HG03108 (cell line): Measurements from ENCODE around the gene CYTH2.

Source experiments
- ATAC-seq: cut with Tn5 transposase; IDR thresholded peaks from one replicate; pipeline ENCODE4 v1.9.1; 2021; ENCODE audit warnings: moderate library complexity; ENCODE audit not compliant: unreplicated experiment

The CYTH2 gene

DNA sequence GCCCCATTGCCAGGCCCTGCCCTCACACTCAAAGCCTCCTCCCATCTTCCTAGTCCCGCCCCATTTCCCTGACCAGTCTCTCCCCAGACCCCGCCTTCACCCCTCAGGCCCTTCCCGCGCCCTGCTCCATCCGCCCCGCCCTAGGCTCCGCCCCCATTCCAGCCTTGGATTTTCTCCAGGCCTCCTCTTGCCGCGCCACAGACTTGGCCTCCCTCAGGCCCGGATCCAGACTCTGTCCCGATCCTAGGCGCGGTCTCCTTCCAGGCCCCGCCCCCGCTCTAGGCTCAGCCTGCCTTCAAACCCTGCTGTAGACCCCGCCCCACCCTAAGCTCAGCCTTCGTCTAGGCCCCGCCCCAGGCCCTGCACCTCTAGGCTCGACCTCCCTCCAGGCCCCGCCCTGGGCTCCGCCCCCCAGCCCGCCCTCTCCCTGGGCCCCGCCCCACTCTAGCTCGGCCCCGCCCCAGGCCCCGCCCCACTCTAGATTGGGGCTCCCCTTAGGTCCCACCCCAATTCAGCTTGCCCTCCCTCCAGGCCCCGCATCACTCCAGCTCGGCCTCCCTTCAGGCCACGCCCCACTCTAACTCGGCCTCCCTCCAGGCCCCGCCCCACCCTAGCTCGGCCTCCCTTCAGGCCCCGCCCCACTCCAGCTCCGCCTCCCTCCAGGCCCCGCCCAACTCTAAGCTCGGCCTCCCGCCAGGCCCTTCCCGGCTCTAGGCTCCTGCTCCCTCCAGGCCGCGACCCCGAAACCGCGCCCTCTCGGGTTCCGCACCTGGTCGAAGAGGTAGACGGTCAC is 24.0 kb downstream of the CYTH2 start:
- peak; percentile 50 for ATAC-seq

DNA sequence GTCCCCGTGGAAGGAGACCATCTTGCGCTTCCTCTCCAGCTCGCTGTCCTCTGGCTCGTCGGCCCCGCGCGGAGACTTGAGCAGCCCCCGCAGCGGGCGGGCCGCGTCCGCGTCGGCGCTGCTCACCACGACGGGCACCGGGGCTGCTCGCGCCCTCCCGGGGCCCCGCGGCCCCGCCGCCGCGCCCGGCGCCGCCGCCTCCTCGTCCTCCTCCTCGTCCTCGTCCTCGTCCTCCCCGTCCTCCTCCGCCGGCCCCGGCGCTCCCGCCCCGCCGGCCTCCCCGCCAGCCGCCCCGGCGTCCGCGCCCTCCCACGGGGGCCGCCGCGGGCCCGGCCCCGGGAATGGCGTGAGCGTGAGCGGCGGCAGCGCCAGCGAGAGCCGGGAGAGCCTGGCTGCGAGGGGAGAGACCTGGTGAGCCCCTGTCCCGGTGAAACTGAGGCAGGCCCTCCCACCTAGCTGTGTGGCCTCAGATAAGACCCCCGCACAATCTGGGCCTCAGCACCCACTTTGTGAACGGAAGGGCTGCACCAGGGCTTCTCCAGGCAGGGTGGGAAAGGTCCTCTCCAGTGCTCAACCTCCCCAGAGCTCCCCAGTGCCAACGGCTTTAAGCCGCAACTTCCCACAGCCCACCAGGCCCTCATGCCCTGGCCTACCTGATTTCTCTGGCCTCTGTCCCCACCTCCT is 24.7 kb downstream of the CYTH2 start:
- ATAC-seq = no peak

DNA sequence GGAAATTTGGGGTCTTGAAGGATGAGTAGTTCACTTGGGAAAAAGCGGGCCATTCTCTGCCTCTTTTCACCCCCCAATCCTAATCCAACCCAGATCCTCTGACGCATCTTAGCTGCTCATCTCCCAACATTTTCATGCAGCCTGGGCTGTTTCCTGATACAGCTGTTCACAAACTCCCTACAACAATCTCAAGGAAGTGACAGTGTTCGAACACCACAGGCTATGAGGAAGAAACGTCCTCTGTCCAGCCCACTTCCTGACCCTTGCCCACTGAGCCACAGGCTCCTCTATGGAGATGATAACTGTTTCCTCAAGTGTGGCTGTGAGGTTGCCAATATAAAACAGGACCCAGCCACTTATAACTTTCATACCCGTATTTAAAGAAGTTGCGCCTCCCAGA is 26.2 kb downstream of the CYTH2 start:
- no peak for ATAC-seq

DNA sequence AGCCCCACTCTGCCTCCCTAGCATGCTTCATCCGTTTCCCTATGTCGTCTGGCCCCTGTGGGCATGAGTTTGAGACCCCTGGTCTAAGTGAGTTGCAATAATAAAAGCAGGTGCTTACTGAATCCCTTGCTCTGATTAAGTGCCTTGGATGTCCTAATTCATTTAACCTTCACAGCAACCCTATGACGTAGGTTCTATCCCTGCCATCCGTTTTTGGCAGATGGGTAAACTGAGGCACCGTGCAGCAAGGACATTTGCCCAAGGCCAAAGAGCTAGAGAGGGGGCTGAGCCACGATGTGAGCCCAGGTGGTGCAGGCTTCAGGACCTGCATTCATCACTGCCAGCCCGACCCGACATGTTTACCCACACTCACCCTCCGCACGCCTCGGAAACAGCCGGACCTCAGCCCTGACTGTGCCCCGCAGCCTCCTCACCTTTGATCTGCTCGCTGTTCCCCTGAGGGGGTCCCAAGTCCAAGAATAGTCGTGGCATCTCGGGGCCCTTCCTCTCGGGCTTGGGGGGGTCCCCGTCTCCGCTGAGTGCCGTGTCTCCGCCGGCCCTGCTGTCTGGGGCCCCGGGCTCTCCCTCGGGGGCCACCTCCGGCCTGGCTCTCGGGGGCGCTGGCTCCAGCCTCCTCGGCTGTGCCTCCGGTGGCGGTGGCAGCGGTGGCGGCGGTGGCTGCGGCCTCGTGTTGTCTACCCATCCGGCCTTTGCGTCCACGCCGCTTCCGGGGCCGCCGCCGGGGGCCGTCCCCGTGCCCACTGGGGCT is 28.0 kb downstream of the CYTH2 start:
- no peak for ATAC-seq

DNA sequence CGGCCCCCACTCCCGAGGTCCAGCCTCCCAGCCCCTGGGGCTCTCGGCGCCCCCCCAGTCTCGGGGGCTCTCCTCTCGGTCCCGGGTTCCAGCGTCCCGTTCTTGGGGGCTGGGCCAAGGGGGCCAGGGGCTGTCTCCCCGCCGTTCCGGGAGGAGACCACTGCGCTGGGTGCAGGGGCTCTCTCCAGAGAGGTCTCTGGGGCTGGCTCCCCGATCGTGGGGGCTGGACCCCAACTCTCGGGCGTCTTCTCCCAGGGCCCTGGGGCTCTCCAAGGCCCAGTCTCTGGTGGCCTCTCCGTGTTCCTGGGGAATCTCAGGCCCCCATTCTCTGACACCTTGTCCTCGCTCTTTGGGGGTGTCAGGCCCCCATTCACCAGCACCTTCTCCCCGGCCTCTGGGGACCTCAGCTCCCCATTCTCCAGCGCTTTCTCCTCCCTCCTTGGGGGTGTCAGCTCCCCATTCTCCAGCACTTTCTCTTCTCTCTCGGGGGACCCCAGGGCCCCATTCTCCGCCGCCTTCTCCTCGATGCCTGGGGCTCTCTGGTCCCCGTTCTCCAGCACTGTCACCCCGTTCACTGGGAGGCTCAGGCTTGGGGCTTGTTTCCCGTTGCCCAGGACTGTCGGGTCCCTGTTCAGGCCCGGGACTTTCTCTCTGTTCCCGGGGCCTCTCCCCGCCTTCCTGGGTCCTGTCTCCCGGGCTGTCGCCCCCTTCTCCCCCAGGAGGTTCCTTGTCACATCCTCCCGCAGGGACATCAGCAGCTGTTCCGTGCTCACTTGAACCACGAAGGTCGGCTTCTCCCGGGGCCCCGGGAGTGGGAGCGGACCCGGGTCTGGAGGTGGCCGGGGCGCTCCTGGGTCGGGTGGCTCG is 28.8 kb downstream of the CYTH2 start:
- ATAC-seq = no peak

DNA sequence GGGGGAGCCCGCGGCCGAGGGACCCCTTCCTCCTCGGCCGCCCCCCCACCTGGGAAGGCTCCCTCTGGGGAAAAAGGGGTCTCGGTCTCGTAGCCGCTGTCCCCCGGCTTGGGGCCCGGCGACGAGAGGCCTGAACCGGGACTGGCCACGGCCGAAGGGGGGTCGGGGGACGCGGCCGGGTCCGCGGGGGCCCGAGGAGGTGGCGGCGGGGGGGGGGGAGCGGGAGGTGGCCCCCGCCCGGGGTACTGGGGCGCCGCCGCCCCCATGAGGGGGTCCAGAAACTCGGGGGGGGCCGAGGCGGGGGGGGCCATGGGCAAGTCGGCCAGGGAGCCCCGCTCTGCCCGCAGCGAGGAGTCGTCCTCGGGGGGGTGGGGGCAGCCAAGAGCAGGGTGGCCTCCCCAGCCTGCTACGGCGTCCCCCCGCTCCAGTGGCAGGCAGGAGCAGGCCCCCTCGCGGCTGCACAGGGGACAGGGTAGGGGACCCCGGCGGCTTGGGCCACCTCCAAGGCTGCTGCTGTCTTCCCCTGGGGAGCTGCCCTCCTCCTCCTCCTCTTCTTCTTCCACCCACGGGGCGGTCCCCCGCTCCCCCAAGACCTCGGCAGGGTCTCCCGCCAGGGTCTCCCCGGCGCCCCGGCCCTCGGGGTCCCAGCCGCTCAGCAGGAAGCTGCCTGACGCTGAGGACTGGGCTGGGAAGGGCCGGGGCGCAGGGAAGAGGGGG is 29.6 kb downstream of the CYTH2 start:
- no peak for ATAC-seq

DNA sequence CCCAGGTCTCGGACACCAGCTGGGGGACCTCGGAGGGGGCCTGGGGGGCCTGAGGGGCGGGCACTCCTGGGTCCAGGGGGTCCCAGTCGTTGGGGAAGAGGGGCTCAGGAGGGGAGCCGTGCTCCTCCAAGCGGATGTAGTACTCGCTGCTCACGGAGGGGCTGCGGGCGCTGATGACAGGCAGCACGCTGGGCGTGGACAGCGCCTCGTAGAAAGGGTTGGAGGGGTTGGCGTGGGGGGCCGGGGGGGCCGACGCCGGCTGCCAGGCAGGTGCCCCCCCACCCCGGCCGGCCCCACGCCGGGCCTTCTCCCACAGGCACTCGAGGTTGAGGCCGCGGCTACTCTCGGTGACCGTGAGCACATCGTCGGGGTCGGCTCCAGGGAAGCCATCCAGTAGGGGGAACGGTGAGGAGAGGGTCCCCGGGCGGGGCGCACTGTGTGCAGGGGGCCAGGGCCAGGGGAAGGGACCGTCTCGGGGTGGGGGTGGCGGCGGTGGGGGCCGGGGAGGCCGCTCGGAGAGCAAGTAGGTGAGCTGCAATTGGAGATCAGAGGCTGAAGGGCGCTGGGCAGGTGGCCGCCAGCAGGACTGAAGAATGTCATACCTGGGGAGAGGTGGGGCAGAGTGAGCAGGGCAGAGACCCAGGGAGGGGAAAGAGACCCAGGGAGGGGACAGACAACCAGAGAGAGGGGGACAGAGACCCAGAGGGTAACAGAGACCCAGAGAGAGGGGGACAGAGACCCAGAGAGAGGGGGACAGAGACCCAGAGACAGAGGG is 30.3 kb downstream of the CYTH2 start:
- no peak for ATAC-seq

DNA sequence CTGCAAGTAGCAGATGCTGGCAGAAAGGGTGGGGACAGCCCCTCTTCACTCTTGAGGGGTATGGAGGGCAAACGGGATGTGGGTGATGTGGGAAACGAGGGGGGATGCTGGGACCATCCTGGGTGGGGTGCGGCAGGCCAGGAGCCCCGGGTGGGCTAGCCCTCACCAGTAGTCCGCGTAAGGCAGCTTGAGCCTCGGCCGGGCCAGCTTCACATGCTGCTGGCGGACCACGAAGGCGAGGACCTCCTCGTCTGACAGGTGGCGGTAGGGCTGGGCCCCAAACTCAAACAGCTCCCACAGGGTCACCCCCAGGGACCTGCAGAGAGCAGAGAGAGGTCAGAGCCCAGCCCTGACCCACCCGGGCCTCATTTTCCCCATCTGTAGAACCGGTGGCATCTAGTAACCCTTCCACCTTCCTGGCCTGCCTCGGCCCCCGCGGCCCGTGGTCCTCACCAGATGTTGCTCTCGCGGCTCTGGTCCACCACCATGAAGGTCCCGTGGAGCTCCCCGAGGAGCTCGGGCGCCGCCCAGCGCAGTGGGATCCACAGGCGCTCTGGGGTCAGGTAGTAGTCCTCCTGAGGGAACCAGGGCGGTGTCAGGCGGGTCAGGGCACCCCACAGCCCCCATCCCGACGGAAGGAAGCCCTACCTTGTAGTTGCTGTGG is 31.8 kb downstream of the CYTH2 start:
- ATAC-seq = no peak

DNA sequence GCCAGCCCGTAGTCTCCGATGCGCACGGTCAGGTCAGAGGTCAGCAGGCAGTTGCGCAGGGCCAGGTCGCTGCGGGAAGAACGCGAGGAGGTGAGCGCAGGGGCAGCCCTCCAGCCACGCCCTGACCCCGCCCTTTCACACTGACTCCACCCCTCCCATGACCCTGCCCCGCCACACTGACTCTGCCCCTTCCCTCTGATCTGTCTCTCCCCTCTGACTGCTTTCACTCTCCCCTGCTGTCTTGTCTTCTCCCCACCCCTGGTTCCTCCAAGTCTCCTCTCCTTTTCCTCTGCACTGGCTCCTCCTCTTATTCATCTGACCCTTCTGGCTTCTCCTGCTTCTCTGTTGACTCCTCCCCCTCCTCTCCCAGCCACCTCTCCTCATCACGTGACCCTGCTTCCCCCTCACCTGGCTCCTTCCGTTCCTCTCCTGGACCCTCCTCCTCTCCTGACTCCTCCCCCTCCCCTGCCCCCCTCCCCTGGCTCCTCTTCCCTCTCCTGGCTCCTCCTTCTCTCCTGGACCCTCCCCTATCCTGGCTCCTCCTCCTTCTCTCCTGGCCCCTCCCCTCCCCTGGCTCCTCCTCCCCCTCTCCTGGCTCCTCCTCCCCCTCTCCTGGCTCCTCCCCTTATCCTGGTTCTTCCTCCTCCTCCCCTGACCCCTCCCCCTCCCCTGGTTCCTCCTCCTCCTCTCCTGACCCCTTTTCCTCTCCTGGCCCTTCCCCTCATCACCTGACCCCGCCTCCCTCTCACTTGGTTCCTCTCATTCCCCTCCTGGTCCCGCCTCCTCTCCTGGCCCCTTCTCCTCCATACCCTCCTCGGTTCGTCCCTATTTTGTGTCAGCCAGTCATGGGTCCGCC is 32.6 kb downstream of the CYTH2 start:
- ATAC-seq = no peak

DNA sequence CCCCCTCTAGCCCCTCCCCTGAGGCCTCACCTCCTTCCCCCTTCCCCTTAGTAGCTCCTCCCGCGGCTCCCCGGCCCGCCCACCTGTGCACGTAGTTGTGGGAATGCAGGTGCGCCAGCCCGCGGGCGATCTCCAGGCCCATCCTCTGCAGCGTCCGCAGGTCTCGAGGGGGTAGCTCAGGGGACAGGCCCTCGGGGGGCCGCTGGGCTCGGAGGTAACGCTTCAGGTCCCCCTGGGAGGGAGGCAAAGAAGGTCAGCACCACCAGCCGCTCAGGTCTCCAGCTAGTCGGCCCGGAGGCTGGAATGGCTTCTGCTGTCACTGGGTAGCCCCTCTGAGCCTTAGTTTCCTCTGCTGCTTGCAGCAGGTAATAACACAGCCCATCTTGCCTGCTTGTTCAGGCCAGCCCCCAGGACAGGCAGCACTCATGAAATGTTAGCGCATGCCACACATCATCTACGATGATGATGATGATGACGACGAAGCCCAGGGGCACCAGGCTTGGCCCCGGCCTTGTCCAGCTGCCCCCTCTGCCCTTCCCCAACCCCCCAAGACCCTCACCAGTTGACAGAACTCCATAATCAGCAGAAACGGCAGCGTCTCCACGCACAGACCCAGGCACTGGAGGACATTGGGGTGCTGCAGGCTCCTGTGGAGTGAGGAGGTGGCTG is 33.3 kb downstream of the CYTH2 start:
- no peak for ATAC-seq

DNA sequence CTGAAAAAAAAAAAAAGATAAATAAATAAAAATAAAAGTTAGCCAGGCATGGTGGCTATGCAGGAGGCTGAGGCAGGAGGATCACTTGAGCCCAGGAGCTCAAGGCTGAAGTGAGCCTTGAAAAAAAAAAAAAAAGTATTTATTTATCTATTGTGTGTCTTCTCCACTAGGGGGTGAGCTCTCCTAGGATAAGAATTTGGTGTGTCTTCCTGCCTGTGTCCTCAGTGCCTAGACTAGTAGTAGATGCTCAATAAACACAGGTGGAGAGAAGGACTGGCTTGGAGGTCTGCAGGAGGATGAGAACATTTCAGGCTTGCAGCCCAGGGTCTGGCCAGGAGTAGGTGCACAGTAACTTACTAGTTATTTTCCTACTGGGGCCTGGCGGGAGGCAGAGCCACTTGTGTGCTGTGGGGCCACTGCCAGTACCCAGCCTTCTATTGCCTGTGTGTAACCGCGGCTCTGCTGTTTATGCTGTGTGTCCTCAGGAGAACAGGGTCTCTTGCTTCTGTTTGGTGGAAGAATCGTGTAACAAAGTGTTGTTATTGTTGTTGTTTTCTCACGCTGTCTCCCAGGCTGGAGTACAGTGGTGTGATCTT is 37.1 kb downstream of the CYTH2 start:
- no peak for ATAC-seq

DNA sequence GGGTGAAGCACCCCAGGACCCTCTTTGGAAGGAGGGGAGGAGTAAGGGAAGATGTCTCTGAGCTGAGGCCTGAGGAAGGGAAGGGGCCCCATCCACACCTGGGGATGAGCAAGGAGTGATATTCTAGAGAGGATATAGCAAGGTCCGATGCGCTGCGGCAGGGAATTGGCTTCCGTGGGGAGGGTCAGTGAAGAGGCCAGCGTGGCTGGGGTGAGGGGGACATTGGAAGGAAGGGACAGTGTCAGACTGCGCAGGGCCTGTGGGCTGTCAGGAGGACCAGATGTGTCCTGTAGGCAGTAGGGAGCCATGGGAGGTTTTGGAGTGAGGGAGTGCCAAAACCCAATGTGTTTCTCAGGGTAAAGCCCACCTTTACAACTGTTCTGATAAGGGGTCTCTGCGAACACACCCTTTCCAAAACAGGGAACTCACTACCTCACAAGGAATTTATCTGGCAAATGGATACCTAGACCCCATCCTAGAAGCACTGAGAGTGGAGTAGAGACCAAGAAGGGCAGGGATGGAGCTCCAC is 38.8 kb downstream of the CYTH2 start:
- ATAC-seq = no peak

DNA sequence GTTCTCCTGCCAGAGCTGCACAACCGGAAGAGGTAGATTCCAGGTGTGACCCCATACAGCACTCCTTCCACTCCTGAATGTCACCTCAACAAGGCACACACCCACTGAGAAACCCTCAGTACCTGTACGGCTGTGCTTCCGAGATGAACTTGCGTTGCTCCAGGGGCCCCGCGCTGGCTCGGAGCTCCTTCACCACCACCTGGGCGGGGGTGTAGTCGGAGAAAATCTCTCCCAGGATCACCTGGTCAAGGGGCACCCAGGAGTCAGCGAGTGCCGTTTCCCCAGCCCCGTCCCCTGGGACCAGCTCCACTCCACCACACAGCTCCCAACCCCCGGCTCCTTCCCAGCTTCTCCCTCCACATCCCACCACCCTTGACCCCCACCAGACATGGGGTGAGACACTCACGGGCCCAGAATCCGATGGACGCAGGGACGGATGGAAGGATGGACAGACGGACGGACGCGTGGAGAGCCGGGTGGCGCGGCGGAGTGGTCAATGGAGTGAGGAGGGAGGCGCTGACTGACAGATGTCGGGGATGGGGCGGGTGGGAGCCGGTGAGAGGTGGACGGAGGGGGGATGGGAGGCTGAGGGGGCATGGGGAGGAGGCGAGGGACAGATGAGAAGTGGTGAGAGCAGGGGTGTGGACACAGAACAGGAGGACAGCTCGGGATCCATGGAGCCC is 39.7 kb downstream of the CYTH2 start:
- no peak for ATAC-seq

DNA sequence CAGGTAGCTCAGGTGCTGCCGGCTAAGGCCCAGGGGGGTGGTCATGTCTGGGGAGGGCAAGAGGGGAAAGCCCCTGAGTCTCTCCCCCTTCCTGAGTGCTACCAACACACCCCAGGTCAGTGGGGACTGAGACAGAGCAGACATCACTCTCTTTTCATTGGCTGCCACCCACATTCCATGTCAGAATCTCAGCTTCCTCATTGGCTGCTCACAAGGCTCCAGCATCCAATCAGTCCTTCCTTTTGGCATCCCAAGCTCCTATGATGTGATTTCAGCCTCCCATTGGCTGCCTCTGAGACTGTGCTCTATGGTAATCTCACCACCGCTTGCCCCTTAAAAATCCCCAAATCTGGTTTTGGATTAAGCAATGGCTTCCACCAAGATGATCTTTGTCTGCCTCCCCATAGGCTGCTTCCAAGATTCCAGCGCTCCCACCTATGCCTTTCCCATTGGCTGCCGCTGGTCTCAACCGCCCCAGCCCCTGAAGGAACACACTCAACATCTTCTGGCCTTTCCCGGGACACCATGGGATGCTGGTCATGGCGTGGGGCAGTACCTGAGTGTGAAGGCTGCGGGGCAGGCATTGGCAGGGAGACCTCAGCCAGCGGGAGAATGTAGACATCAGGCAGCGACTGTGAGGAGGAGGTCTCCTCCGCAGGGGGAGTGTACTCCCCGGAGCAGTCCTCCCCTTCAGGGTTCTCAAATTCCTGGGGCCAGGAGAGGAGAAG is 40.5 kb downstream of the CYTH2 start:
- no peak for ATAC-seq

DNA sequence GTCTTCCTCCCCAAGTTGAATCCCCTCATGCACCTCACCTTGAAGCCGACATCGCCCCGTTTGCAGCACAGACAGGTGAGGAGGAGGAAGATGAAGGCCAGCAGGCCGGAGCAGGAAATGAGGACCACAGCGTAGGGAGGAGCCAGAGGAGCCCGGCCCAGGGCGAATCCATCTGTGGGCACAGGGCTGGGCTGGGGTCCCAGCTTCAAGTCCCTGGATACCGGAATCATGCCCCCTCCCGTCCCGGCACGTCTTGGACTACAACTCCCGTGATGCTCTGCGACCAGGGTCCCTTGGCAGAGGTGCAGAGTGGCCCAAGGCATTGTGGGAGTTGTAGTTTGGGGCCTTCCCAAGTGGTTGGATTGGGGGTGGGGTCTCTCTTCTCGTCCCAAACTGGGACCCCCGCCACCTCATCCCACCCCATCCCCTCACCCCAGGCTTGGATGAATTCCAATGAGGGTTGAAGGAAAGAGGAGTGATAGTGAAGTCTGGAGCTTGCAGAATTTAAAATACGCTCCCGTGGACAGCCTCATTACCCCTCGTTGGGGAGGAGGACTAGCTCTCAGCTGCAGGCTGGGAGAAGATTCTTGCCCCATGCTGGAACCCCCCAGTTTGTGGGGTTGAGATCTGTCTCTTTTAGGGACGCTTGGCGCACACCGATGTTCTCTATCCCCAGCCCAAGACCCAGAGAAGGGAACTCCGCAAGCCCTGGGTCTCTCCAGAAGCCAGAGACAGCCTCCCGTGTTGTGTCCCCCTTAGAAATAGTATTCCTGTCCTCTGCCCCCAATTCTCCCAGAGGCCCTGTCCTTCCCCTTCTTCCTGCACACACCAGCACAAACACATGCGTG is 41.5 kb downstream of the CYTH2 start:
- ATAC-seq = no peak
